Mesendoderm (in vitro differentiated cells): ENCODE results near the gene TGFBR3.

Experiments
- DNase-seq: peaks from one replicate; pipeline ENCODE4 v3.0.0; 2013
- H2AK5ac ChIP-seq: 2 replicates; pipeline ENCODE4 v1.6.1; 2013; ENCODE audit warnings: low read length, inconsistent platforms
- H2BK120ac ChIP-seq: 2 replicates; pipeline ENCODE4 v1.6.1; 2013; ENCODE audit warnings: low read depth, mild to moderate bottlenecking, low read length, moderate library complexity, mixed read lengths
- H2BK15ac ChIP-seq: replicated peaks from 2 replicates; pipeline ENCODE4 v1.6.1; 2013; ENCODE audit warnings: low read depth, mild to moderate bottlenecking, moderate library complexity
- H2BK5ac ChIP-seq: 2 replicates; pipeline ENCODE4 v1.6.1; 2013; ENCODE audit warnings: low read length, inconsistent platforms
- H3K18ac ChIP-seq: 2 replicates; pipeline ENCODE4 v1.6.1; 2013; ENCODE audit warnings: mild to moderate bottlenecking, low read length, mixed read lengths
- H3K23ac ChIP-seq: one replicate; pipeline ENCODE4 v1.6.1; 2013; ENCODE audit warnings: low read length
- H3K27ac ChIP-seq: 2 replicates; pipeline ENCODE4 v1.5.1; 2013; ENCODE audit warnings: low read depth, mild to moderate bottlenecking, inconsistent platforms, low read length, moderate library complexity
- H3K27me3 ChIP-seq: 2 replicates; pipeline ENCODE4 v1.6.1; 2013; ENCODE audit warnings: low read length, control low read depth, mild to moderate bottlenecking, inconsistent platforms; ENCODE audit not compliant: insufficient read depth, poor library complexity
- H3K36me3 ChIP-seq: 2 replicates; pipeline ENCODE4 v1.6.1; 2013; ENCODE audit warnings: low read length, inconsistent platforms; ENCODE audit not compliant: control insufficient read depth, insufficient read depth
- H3K4ac ChIP-seq: one replicate; pipeline ENCODE4 v1.6.1; 2013; ENCODE audit warnings: low read depth, mild to moderate bottlenecking, low read length, moderate library complexity
- H3K4me1 ChIP-seq: 2 replicates; pipeline ENCODE4 v1.6.1; 2013; ENCODE audit warnings: low read depth, low read length, inconsistent platforms; ENCODE audit not compliant: control insufficient read depth
- H3K4me2 ChIP-seq: 2 replicates; pipeline ENCODE4 v1.6.1; 2013; ENCODE audit warnings: low read length
- H3K4me3 ChIP-seq: 2 replicates; pipeline ENCODE4 v1.5.1; 2013; ENCODE audit warnings: mild to moderate bottlenecking, low read length
- H3K56ac ChIP-seq: one replicate; pipeline ENCODE4 v1.6.1; 2013; ENCODE audit warnings: low read length
- H3K79me1 ChIP-seq: 2 replicates; pipeline ENCODE4 v1.6.1; 2013; ENCODE audit warnings: low read length, inconsistent platforms
- H3K79me2 ChIP-seq: 2 replicates; pipeline ENCODE4 v1.6.1; 2013; ENCODE audit warnings: mild to moderate bottlenecking, low read length; ENCODE audit not compliant: control insufficient read depth, insufficient read depth
- H3K9ac ChIP-seq: 2 replicates; pipeline ENCODE4 v1.6.1; 2013; ENCODE audit warnings: low read length, inconsistent platforms
- H4K5ac ChIP-seq: one replicate; pipeline ENCODE4 v1.6.1; 2013; ENCODE audit warnings: low read length
- H4K8ac ChIP-seq: one replicate; pipeline ENCODE4 v1.6.1; 2013; ENCODE audit warnings: low read depth, mild to moderate bottlenecking, control low read depth, low read length, moderate library complexity
- WGBS: extraction: QIAGEN DNeasy Blood & Tissue Kit; methylation state at CpG from one replicate; pipeline ENCODE4 v1.1.7; 2013; ENCODE audit warnings: low lambda C conversion rate, missing lambda C conversion rate; ENCODE audit not compliant: insufficient coverage; ENCODE audit errors: extremely low coverage; 5-methylcytosine and 5-hydroxymethylcytosine counted together

The TGFBR3 gene

GRCh38 chr1:91799159-91799558, 86.8 kb downstream of the TGFBR3 start:
- Histone ChIP-seq H2BK120ac (no peak overlapping the region), H4K5ac (no peak overlapping the region), H3K4ac (no peak overlapping the region), H3K23ac (no peak overlapping the region), H3K27ac (no peak overlapping the region), H3K18ac (no peak overlapping the region), H2AK5ac (no peak overlapping the region), H3K4me2 (no peak overlapping the region), H3K79me2 (no peaks in the 10 kb centered on the region), H2BK5ac (no peak overlapping the region), H3K4me1 (peaks cover 2% of the 10 kb centered on the region), H3K56ac (no peak overlapping the region), H2BK15ac (no peak overlapping the region), H3K27me3 (no peaks in the 10 kb centered on the region), H4K8ac (no peak overlapping the region), H3K9ac (no peak overlapping the region), H3K79me1 (no peaks in the 10 kb centered on the region), H3K36me3 (no peaks in the 10 kb centered on the region), H3K4me3 (no peak overlapping the region)
- no CpG with 5 or more reads among the region's 5 CpGs for WGBS
- no peak for DNase-seq

- Histone ChIP-seq H2AK5ac (no peak overlapping the region), H2BK15ac (no peak overlapping the region), H4K8ac (no peak overlapping the region), H3K4me1 (peaks cover 2% of the 10 kb centered on the region), H3K56ac (no peak overlapping the region), H3K4me2 (no peak overlapping the region), H3K18ac (no peak overlapping the region), H3K36me3 (no peaks in the 10 kb centered on the region), H3K9ac (no peak overlapping the region), H2BK120ac (no peak overlapping the region), H3K27ac (no peak overlapping the region), H2BK5ac (no peak overlapping the region), H3K27me3 (no peaks in the 10 kb centered on the region), H3K4me3 (no peak overlapping the region), H3K79me2 (no peaks in the 10 kb centered on the region), H3K79me1 (no peaks in the 10 kb centered on the region), H3K23ac (no peak overlapping the region), H3K4ac (no peak overlapping the region), H4K5ac (no peak overlapping the region)
- no CpG with 5 or more reads among the region's 2 CpGs for WGBS
- DNase-seq, result no peak
Measured at GRCh38 chr1:91798740-91799139, 87.2 kb downstream of the TGFBR3 start.

- Histone ChIP-seq H2BK15ac (no peak overlapping the region), H3K79me2 (no peaks in the 10 kb centered on the region), H2BK5ac (no peak overlapping the region), H3K36me3 (no peaks in the 10 kb centered on the region), H3K9ac (no peak overlapping the region), H2AK5ac (no peak overlapping the region), H2BK120ac (no peak overlapping the region), H3K4me1 (peaks cover 2% of the 10 kb centered on the region), H3K27ac (no peak overlapping the region), H4K5ac (no peak overlapping the region), H4K8ac (no peak overlapping the region), H3K23ac (no peak overlapping the region), H3K4me3 (no peak overlapping the region), H3K27me3 (no peaks in the 10 kb centered on the region), H3K79me1 (no peaks in the 10 kb centered on the region), H3K56ac (no peak overlapping the region), H3K4me2 (no peak overlapping the region), H3K18ac (no peak overlapping the region), H3K4ac (no peak overlapping the region)
- no peak for DNase-seq
- WGBS, result no CpG with 5 or more reads among the region's 5 CpGs
Measured at GRCh38 chr1:91798241-91798648, 87.7 kb downstream of the TGFBR3 start.

- Histone ChIP-seq H3K4me2 (no peak overlapping the region), H3K4me3 (no peak overlapping the region), H3K18ac (no peak overlapping the region), H3K79me1 (no peaks in the 10 kb centered on the region), H3K23ac (no peak overlapping the region), H2BK15ac (no peak overlapping the region), H3K36me3 (no peaks in the 10 kb centered on the region), H2AK5ac (no peak overlapping the region), H3K27ac (no peak overlapping the region), H3K9ac (no peak overlapping the region), H4K5ac (no peak overlapping the region), H4K8ac (no peak overlapping the region), H2BK5ac (no peak overlapping the region), H3K4ac (no peak overlapping the region), H3K4me1 (peaks cover 3% of the 10 kb centered on the region), H3K56ac (no peak overlapping the region), H3K27me3 (no peaks in the 10 kb centered on the region), H2BK120ac (no peak overlapping the region), H3K79me2 (no peaks in the 10 kb centered on the region)
- DNase-seq, result no peak
- WGBS, result no CpG with 5 or more reads among the region's 1 CpG
Measured at GRCh38 chr1:91797164-91797563, 88.8 kb downstream of the TGFBR3 start.

GRCh38 chr1:91796390-91796654, 89.6 kb downstream of the TGFBR3 start:
- no peak overlapping the region for H2BK5ac ChIP-seq
- H4K8ac ChIP-seq, result no peak overlapping the region
- no peak overlapping the region for H3K23ac ChIP-seq
- no peak overlapping the region for H2BK120ac ChIP-seq
- H3K4me1 ChIP-seq, result peaks cover 11% of the 10 kb centered on the region
- H3K27ac ChIP-seq, result no peak overlapping the region
- no peak overlapping the region for H3K4me2 ChIP-seq
- H3K4me3 ChIP-seq, result no peak overlapping the region
- no peak overlapping the region for H3K18ac ChIP-seq
- no peak overlapping the region for H3K4ac ChIP-seq
- no peak overlapping the region for H3K9ac ChIP-seq
- no peaks in the 10 kb centered on the region for H3K79me1 ChIP-seq
- no peak overlapping the region for H2AK5ac ChIP-seq
- H3K36me3 ChIP-seq, result no peaks in the 10 kb centered on the region
- no peak for DNase-seq
- H4K5ac ChIP-seq, result no peak overlapping the region
- H3K56ac ChIP-seq, result no peak overlapping the region
- no peaks in the 10 kb centered on the region for H3K27me3 ChIP-seq
- no peak overlapping the region for H2BK15ac ChIP-seq
- WGBS, result no CpG with 5 or more reads among the region's 4 CpGs
- H3K79me2 ChIP-seq, result no peaks in the 10 kb centered on the region

- H3K27ac ChIP-seq, result no peak overlapping the region
- H4K5ac ChIP-seq, result no peak overlapping the region
- H3K4me1 ChIP-seq, result peaks cover 12% of the 10 kb centered on the region
Measured at GRCh38 chr1:91795591-91796389, 90.2 kb downstream of the TGFBR3 start.

More at GRCh38 chr1:91795591-91796389, 90.2 kb downstream of the TGFBR3 start:
- H3K56ac ChIP-seq, result no peak overlapping the region
- no peaks in the 10 kb centered on the region for H3K27me3 ChIP-seq
- H2BK15ac ChIP-seq, result no peak overlapping the region
- H3K36me3 ChIP-seq, result no peaks in the 10 kb centered on the region
- no peak overlapping the region for H3K4me3 ChIP-seq
- no peak overlapping the region for H2BK120ac ChIP-seq
- WGBS, result no CpG with 5 or more reads among the region's 7 CpGs
- no peak overlapping the region for H3K4me2 ChIP-seq
- H4K8ac ChIP-seq, result no peak overlapping the region
- no peak for DNase-seq
- no peaks in the 10 kb centered on the region for H3K79me1 ChIP-seq
- H2AK5ac ChIP-seq, result no peak overlapping the region
- no peak overlapping the region for H2BK5ac ChIP-seq
- no peak overlapping the region for H3K4ac ChIP-seq
- no peak overlapping the region for H3K9ac ChIP-seq
- H3K79me2 ChIP-seq, result no peaks in the 10 kb centered on the region
- H3K18ac ChIP-seq, result no peak overlapping the region
- no peak overlapping the region for H3K23ac ChIP-seq
